HG03066 (cell line): ENCODE data around the gene PTH2.

Experiments
- ATAC-seq: cut with Tn5 transposase; IDR thresholded peaks from one replicate; pipeline ENCODE4 v1.9.1; 2021; ENCODE audit warnings: low read depth; ENCODE audit not compliant: unreplicated experiment

PTH2 gene

GRCh38 chr19:49415102-49415809, 8.0 kb downstream of the PTH2 start:
- no peak for ATAC-seq

GRCh38 chr19:49414256-49414655, 9.0 kb downstream of the PTH2 start:
- ATAC-seq, result no peak

- ATAC-seq, result no peak
Measured at GRCh38 chr19:49413348-49413747, 9.9 kb downstream of the PTH2 start.

- ATAC-seq, result no peak
Measured at GRCh38 chr19:49411681-49412326, 11.4 kb downstream of the PTH2 start.

GRCh38 chr19:49409441-49410029, 13.7 kb downstream of the PTH2 start:
- no peak for ATAC-seq

- no peak for ATAC-seq
Measured at GRCh38 chr19:49408816-49409440, 14.3 kb downstream of the PTH2 start.

- no peak for ATAC-seq
Measured at GRCh38 chr19:49407482-49408015, 15.7 kb downstream of the PTH2 start.

GRCh38 chr19:49407079-49407478, 16.2 kb downstream of the PTH2 start:
- no peak for ATAC-seq

GRCh38 chr19:49403404-49404187, 19.6 kb downstream of the PTH2 start:
- ATAC-seq, result no peak

- no peak for ATAC-seq
Measured at GRCh38 chr19:49400029-49400428, 23.2 kb downstream of the PTH2 start.

GRCh38 chr19:49398931-49399330, 24.3 kb downstream of the PTH2 start:
- no peak for ATAC-seq

- no peak for ATAC-seq
Measured at GRCh38 chr19:49398001-49398615, 25.1 kb downstream of the PTH2 start.

GRCh38 chr19:49396738-49397505, 26.3 kb downstream of the PTH2 start:
- ATAC-seq, result no peak

- no peak for ATAC-seq
Measured at GRCh38 chr19:49395581-49396407, 27.4 kb downstream of the PTH2 start.

- ATAC-seq, result no peak
Measured at GRCh38 chr19:49393881-49394280, 29.4 kb downstream of the PTH2 start.

- ATAC-seq, result no peak
Measured at GRCh38 chr19:49391581-49392399, 31.5 kb downstream of the PTH2 start.

- no peak for ATAC-seq
Measured at GRCh38 chr19:49390929-49391359, 32.3 kb downstream of the PTH2 start.
